Right atrium auricular region (tissue), 2 donors: ENCODE measurements around the gene GJA3. TPM values are rescaled to one million over a fixed set of nuclear protein-coding genes. Genes with fewer than 3 reads are reported as not detected.

Experiments used
- DNase-seq: peaks from one replicate; pipeline ENCODE4 v3.0.0-alpha.2; 2019; ENCODE audit warnings: low spot score
- H3K27ac ChIP-seq, 2 donors: fragments of 200-600 bp; sonication (generic); 1 replicate in 1 of 2; 2 replicates in 1 of 2; pipeline ENCODE4 v1.5.1; 2016 to 2019
- H3K27me3 ChIP-seq, 2 donors: fragments of 200-600 bp; sonication (generic); one replicate each; pipeline versions ENCODE4 v1.5.1 to v1.6.0; 2017 to 2019
- H3K36me3 ChIP-seq: fragments of 200-600 bp; sonication (generic); one replicate; pipeline ENCODE4 v1.5.1; 2016
- H3K4me1 ChIP-seq, 2 donors: fragments of 200-600 bp; sonication (generic); one replicate each; pipeline versions ENCODE4 v1.5.1 to v1.6.0; 2017 to 2019
- H3K4me3 ChIP-seq, 2 donors: fragments of 200-600 bp; sonication (generic); 1 replicate in 1 of 2; 2 replicates in 1 of 2; pipeline ENCODE4 v1.5.1; 2017 to 2019; ENCODE audit warnings: mild to moderate bottlenecking in 1 of 2, moderate library complexity in 1 of 2
- H3K9me3 ChIP-seq, 2 donors: fragments of 200-600 bp; sonication (generic); one replicate each; pipeline ENCODE4 v1.5.1; 2019
- total RNA-seq, 2 donors: library from RNA; depleted of rRNA; stranded (reverse); fragments of >200 nt; gene quantifications; one replicate each; pipeline ENCODE4 v1.1.0, GENCODE V29; 2016
- TF ChIP-seq, protein P1 (sequence below), 2 donors: fragments of 200-600 bp; sonication (generic); IDR thresholded peaks; one replicate each; pipeline ENCODE4 v1.5.1; 2019; ENCODE audit warnings: antibody characterized with exemption in 2 of 2

Gene GJA3
- total RNA-seq, 2 donors from 2014 or later: 3.2 to 8.5 TPM

DNA sequence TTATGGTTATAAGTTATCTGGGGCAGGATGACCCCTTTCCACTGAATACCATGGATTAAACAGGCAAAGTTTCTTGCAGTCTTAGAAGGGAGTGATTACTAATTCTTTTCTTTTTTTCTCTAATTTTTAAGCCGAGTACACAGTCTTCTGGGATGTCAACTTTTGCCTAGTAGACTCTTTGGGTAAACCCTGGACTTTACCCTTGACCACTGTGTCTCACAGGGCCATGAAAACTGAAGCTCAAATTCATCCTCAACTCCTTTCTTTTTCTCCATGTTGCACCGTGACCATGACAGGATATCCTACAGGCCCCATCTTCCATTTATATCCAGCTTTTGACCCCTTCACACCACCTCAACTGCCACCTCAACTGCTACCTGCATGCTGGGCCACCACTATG, 51.8 kb downstream of the GJA3 start:
- H3K36me3 ChIP-seq: no peaks in the 10 kb centered on the region
- no peaks in the 10 kb centered on the region for H3K4me1 ChIP-seq
- DNase-seq: no peak
- no peaks in the 10 kb centered on the region for H3K27me3 ChIP-seq
- H3K4me3 ChIP-seq: no peak overlapping the region
- no peaks in the 10 kb centered on the region for H3K9me3 ChIP-seq
- TF ChIP-seq, protein P1, sequence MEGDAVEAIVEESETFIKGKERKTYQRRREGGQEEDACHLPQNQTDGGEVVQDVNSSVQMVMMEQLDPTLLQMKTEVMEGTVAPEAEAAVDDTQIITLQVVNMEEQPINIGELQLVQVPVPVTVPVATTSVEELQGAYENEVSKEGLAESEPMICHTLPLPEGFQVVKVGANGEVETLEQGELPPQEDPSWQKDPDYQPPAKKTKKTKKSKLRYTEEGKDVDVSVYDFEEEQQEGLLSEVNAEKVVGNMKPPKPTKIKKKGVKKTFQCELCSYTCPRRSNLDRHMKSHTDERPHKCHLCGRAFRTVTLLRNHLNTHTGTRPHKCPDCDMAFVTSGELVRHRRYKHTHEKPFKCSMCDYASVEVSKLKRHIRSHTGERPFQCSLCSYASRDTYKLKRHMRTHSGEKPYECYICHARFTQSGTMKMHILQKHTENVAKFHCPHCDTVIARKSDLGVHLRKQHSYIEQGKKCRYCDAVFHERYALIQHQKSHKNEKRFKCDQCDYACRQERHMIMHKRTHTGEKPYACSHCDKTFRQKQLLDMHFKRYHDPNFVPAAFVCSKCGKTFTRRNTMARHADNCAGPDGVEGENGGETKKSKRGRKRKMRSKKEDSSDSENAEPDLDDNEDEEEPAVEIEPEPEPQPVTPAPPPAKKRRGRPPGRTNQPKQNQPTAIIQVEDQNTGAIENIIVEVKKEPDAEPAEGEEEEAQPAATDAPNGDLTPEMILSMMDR (IDR thresholded peaks at IDR 0.05): no peak
- no peak overlapping the region for H3K27ac ChIP-seq

- H3K27ac ChIP-seq: no peak overlapping the region
- H3K27me3 ChIP-seq: no peaks in the 10 kb centered on the region
- no peak for DNase-seq
- no peaks in the 10 kb centered on the region for H3K9me3 ChIP-seq
- no peak overlapping the region for H3K4me3 ChIP-seq
- H3K4me1 ChIP-seq: peaks cover 0 to 8% of the 10 kb centered on the region in 2 donors
- TF ChIP-seq, protein P1 (IDR thresholded peaks at IDR 0.05): no peak
- H3K36me3 ChIP-seq: no peaks in the 10 kb centered on the region
These were observed 54.1 kb downstream of the GJA3 start for GRCh38 chr13:20106742-20107141.

- no peak for DNase-seq
- peaks cover 0 to 9% of the 10 kb centered on the region in 2 donors for H3K4me1 ChIP-seq
- no peak overlapping the region for H3K27ac ChIP-seq
- H3K27me3 ChIP-seq: no peaks in the 10 kb centered on the region
- H3K9me3 ChIP-seq: no peaks in the 10 kb centered on the region
- TF ChIP-seq, protein P1 (IDR thresholded peaks at IDR 0.05): no peak
- no peak overlapping the region for H3K4me3 ChIP-seq
- no peaks in the 10 kb centered on the region for H3K36me3 ChIP-seq
These were observed 55.6 kb downstream of the GJA3 start for GRCh38 chr13:20105161-20105689.

DNA sequence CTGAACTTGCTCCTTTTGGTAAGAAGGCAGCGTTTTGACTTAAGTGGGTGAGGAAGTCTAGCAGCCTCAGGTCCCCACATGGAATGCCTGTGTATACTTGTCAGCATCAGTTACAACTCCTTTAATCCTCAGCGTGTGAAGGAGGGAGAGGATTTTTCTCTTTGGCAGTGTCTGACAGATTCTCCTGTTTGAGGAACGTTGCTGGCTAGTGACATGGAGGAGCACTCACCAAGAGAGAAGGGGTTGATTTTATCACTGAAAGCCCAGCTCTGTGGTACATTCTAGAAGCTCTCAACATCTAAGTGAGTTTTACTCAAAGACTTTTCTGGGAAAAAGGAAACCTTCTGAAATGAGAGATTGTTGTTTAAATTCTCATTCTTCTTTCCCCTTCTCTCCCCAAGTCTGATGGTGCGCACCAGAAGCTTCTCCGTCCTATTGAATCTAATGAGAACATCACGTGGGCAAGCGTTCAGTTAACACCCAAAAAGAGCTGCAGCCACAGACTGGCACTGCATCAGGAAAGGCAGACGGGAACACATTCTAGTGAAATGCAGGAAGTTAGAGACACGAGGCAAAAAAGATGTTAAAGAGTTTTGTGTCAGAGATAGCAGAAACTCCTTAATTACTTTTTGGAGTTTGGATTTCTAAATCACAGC, 58.2 kb downstream of the GJA3 start:
- no peaks in the 10 kb centered on the region for H3K9me3 ChIP-seq

DNA sequence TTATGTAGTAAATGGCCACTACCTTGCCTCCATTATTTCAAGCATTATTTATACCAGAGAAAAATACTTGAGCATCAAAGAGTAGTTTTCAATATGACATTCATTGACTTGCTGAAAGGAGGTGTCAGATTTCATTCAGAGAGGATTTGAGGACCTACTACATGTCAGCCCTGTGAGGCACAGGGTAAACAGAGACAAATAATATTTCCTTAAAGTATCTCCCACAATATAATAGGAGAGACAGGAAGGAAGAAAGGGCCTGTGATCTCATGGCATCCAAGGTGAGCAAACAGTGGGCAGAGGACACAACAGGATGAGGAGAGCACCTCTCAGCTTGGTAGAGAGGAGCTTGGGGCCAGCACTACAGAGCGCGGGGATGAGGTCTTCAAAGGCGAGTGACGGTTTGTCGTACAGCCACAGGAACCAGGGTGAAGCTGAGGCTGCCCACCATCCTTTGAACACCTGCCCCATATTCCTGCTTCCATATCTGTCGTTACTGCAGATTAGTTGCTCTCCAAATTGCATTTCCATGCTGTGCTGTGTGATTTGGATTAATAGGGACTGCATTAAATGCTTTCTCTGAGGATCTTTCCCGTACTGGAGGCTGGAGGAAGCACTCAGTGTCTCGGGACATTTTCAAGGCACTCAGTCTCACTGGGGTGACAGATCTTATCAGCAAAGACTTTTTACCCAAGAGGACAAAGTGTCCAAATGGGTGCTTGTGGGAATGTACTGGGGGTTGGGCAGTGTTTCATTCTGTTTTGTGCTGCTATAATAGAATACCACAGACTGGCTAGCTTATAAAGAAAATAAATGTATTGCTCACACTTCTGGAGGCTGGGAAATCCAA, 59.2 kb downstream of the GJA3 start:
- Histone ChIP-seq H3K27me3 (no peaks in the 10 kb centered on the region), H3K4me3 (no peak overlapping the region), H3K27ac (no peak overlapping the region), H3K4me1 (peaks cover 0 to 9% of the 10 kb centered on the region in 2 donors), H3K36me3 (no peaks in the 10 kb centered on the region), H3K9me3 (no peaks in the 10 kb centered on the region)
- TF ChIP-seq, protein P1 (IDR thresholded peaks at IDR 0.05): no peak
- no peak for DNase-seq

More for the DNA sequence above, 58.2 kb downstream of the GJA3 start:
- no peak overlapping the region for H3K27ac ChIP-seq
- no peaks in the 10 kb centered on the region for H3K36me3 ChIP-seq
- no peak for DNase-seq
- TF ChIP-seq, protein P1 (IDR thresholded peaks at IDR 0.05): no peak
- H3K27me3 ChIP-seq: no peaks in the 10 kb centered on the region
- no peak overlapping the region for H3K4me3 ChIP-seq
- H3K4me1 ChIP-seq: peaks cover 0 to 9% of the 10 kb centered on the region in 2 donors
